Parathyroid adenoma (tissue), 2 donors: ENCODE data around the gene C1orf174.
"Not testable (repeated sequence)": the region's sequence is repeated elsewhere in the genome, so short reads cannot be mapped to it uniquely, and the experiment has no call there.

Experiments used
- H2AFZ ChIP-seq: fragments of 300-600 bp; sonication (generic); one replicate; pipeline ENCODE4 v1.7.0; 2017; ENCODE audit warnings: antibody characterized with exemption, mild to moderate bottlenecking
- H3K27ac ChIP-seq: fragments of 300-600 bp; sonication (generic); one replicate; pipeline ENCODE4 v1.7.0; 2017
- H3K27me3 ChIP-seq: fragments of 300-600 bp; sonication (generic); one replicate; pipeline ENCODE4 v1.7.0; 2017; ENCODE audit warnings: low read length; ENCODE audit not compliant: control insufficient read depth, insufficient read depth
- H3K36me3 ChIP-seq: fragments of 300-600 bp; sonication (generic); one replicate; pipeline ENCODE4 v1.7.0; 2017; ENCODE audit warnings: low read length; ENCODE audit not compliant: control insufficient read depth, insufficient read depth
- H3K4me1 ChIP-seq: fragments of 300-600 bp; sonication (generic); one replicate; pipeline ENCODE4 v1.7.0; 2017; ENCODE audit warnings: control low read depth
- H3K4me2 ChIP-seq: fragments of 300-600 bp; sonication (generic); one replicate; pipeline ENCODE4 v1.7.0; 2017; ENCODE audit warnings: low read length
- H3K4me3 ChIP-seq: fragments of 300-600 bp; sonication (generic); one replicate; pipeline ENCODE4 v1.7.0; 2017; ENCODE audit warnings: low read depth, low read length
- H3K79me2 ChIP-seq: fragments of 300-600 bp; sonication (generic); one replicate; pipeline ENCODE4 v1.7.0; 2017; ENCODE audit warnings: control low read depth
- H3K9ac ChIP-seq: fragments of 300-600 bp; sonication (generic); one replicate; pipeline ENCODE4 v1.7.0; 2017; ENCODE audit warnings: mild to moderate bottlenecking
- H3K9me3 ChIP-seq: fragments of 300-600 bp; sonication (generic); one replicate; pipeline ENCODE4 v1.7.0; 2017; ENCODE audit warnings: low read length; ENCODE audit not compliant: control insufficient read depth
- CTCF ChIP-seq: fragments of 300-600 bp; sonication (generic); IDR thresholded peaks from one replicate; pipeline ENCODE4 v1.7.0; 2017; ENCODE audit warnings: antibody characterized with exemption, mild to moderate bottlenecking
- donor health status: primary hyperparathyroidism.

Gene C1orf174

GRCh38 chr1:3919706-3920105 lies 19.6 kb upstream of the C1orf174 start:
- no peak overlapping the region for H3K4me3 ChIP-seq
- no peaks in the 10 kb centered on the region for H3K9me3 ChIP-seq
- no peak for TF ChIP-seq CTCF

DNA sequence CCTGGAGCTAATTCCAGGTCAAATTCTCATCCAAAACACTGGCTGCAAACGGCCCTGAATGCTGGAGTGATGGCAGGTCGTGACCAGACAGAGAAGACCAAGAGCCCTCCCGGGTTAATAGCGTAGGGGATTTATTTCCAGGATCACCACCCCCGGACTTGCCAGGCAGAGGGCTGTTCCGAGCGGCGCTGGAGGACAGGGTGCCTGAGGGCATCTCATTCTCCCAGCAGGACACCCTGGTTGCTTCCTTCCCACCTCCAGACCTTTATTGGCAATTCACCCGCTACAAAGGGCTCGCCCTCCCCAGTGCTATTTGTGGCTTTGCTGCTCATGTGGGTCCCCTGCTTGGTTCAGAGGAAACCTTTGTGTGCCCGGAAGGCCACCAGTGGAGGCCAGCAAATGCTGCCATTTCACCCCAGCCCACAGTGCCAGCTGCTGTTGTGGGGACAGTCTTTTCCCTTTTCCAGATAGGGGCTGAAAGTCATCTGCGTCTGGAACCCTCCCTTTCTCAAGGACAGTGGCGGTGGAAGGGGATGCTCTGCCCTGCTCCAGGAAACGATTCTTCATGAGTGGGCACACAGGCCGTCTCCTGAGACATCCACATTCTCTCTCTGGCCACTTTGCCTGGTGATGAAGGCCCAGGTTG lies 19.0 kb upstream of the C1orf174 start:
- Histone ChIP-seq H3K36me3 (no peaks in the 10 kb centered on the region), H3K27ac (no peak overlapping the region), H3K4me1 (no peaks in the 10 kb centered on the region), H3K27me3 (no peaks in the 10 kb centered on the region), H3K79me2 (no peaks in the 10 kb centered on the region), H3K9me3 (no peaks in the 10 kb centered on the region), H3K4me2 (no peak overlapping the region), H3K4me3 (no peak overlapping the region), H2AFZ (no peak overlapping the region), H3K9ac (no peak overlapping the region)
- TF ChIP-seq CTCF, result no peak

More at GRCh38 chr1:3919706-3920105, 19.6 kb upstream of the C1orf174 start:
- Histone ChIP-seq H2AFZ (no peak overlapping the region), H3K4me1 (no peaks in the 10 kb centered on the region), H3K27me3 (peaks cover 3% of the 10 kb centered on the region), H3K36me3 (no peaks in the 10 kb centered on the region), H3K27ac (no peak overlapping the region), H3K9ac (no peak overlapping the region), H3K4me2 (no peak overlapping the region), H3K79me2 (no peaks in the 10 kb centered on the region)

- not testable (repeated sequence) for H3K9me3 ChIP-seq, H3K79me2 ChIP-seq, H3K9ac ChIP-seq, H3K4me1 ChIP-seq, H3K27ac ChIP-seq, H3K36me3 ChIP-seq, H3K4me3 ChIP-seq, H2AFZ ChIP-seq, H3K4me2 ChIP-seq, H3K27me3 ChIP-seq
Measured at GRCh38 chr1:3918359-3918758, 18.3 kb upstream of the C1orf174 start.

GRCh38 chr1:3917761-3918160 lies 17.7 kb upstream of the C1orf174 start:
- Histone ChIP-seq H2AFZ (no peak overlapping the region), H3K4me2 (no peak overlapping the region), H3K36me3 (no peaks in the 10 kb centered on the region), H3K4me1 (no peaks in the 10 kb centered on the region), H3K4me3 (no peak overlapping the region), H3K27me3 (no peaks in the 10 kb centered on the region), H3K79me2 (no peaks in the 10 kb centered on the region), H3K9ac (no peak overlapping the region), H3K9me3 (no peaks in the 10 kb centered on the region), H3K27ac (no peak overlapping the region)
- no peak for TF ChIP-seq CTCF

- Histone ChIP-seq H3K4me3 (no peak overlapping the region), H3K27me3 (no peaks in the 10 kb centered on the region), H3K36me3 (no peaks in the 10 kb centered on the region), H3K27ac (no peak overlapping the region), H3K9ac (no peak overlapping the region), H3K4me2 (no peak overlapping the region), H3K9me3 (no peaks in the 10 kb centered on the region), H2AFZ (no peak overlapping the region), H3K4me1 (no peaks in the 10 kb centered on the region), H3K79me2 (no peaks in the 10 kb centered on the region)
- TF ChIP-seq CTCF, result no peak
Measured at GRCh38 chr1:3915551-3916121, 15.6 kb upstream of the C1orf174 start.
